Naive thymus-derived CD8-positive, alpha-beta T cell (primary cell): ENCODE measurements around the gene QRFPR. TPM values are rescaled to one million over a fixed set of nuclear protein-coding genes. Genes with fewer than 3 reads are reported as not detected.
"Not testable (repeated sequence)": the region's sequence is repeated elsewhere in the genome, so short reads cannot be mapped to it uniquely, and the experiment has no call there.

ENCODE experiments used
- ATAC-seq, 2 donors: fragments of 150-1000 bp; cut with Tn5 transposase in 1 of 2; sonication (Bioruptor Pico), chemical (Tn5 transposase) in 1 of 2; 1 replicate in 1 of 2; 2 replicates in 1 of 2; pipeline ENCODE4 v1.10.0; 2021; ENCODE audit warnings: mild to moderate bottlenecking in 2 of 2, moderate library complexity in 2 of 2
- POLR2A ChIA-PET: fragments of 350-600 bp; sonication (Branson Sonifier 250); formaldehyde crosslinking; loops from one replicate; lab custom pipeline; 2021; ENCODE audit warnings: antibody characterized with exemption; lab: Charles Lee
- DNase-seq, 10 donors: peaks; one replicate each; pipeline versions ENCODE4 v3.0.0 to v3.0.0-alpha.2; 2020 to 2022
- H3K27ac Mint-ChIP-seq, 10 donors: one replicate each; pipeline ENCODE4 v1.8.0; 2020 to 2022; ENCODE audit warnings: mild to moderate bottlenecking in 10 of 10, mixed read lengths in 10 of 10, moderate library complexity in 4 of 10, inconsistent platforms in 1 of 10
- H3K27me3 Mint-ChIP-seq, 5 donors: one replicate each; pipeline ENCODE4 v1.8.0; 2021 to 2022; ENCODE audit warnings: mixed read lengths in 5 of 5
- H3K36me3 Mint-ChIP-seq, 3 donors: one replicate each; pipeline ENCODE4 v1.8.0; 2020 to 2022; ENCODE audit warnings: mixed read lengths in 3 of 3, mild to moderate bottlenecking in 2 of 3, inconsistent platforms in 1 of 3
- H3K4me1 Mint-ChIP-seq, 4 donors: one replicate each; pipeline ENCODE4 v1.8.0; 2021 to 2022; ENCODE audit warnings: mixed read lengths in 4 of 4
- H3K4me3 Mint-ChIP-seq, 10 donors: one replicate each; pipeline ENCODE4 v1.8.0; 2020 to 2022; ENCODE audit warnings: mild to moderate bottlenecking in 10 of 10, mixed read lengths in 10 of 10, moderate library complexity in 6 of 10, inconsistent platforms in 1 of 10
- H3K9me3 Mint-ChIP-seq, 9 donors: one replicate each; pipeline ENCODE4 v1.8.0; 2020 to 2022; ENCODE audit warnings: mixed read lengths in 9 of 9, mild to moderate bottlenecking in 3 of 9, inconsistent platforms in 1 of 9, moderate library complexity in 1 of 9
- polyA plus RNA-seq, 3 donors: library from polyadenylated mRNA; unstranded; fragments of 300-500 nt; fragmentation: Illumina TruSeq; gene quantifications; one replicate each; pipeline ENCODE4 v1.2.3, GENCODE V29; 2021
- total RNA-seq, 8 experiments: library from RNA in 2 of 8; stranded (reverse) in 2 of 8; gene quantifications; one replicate each; pipeline ENCODE4 v1.2.3 and lab custom pipeline; 2021 to 2026

QRFPR gene
- total RNA-seq (not detected), polyA plus RNA-seq (not detected), total RNA-seq (lab: John Stamatoyannopoulos, UW) (0 reads per million in 6 experiments)

- H3K4me1 Mint-ChIP-seq, result peaks cover 3 to 10% (median 7%) of the 10 kb centered on the region in 4 donors
- H3K27ac Mint-ChIP-seq, result peak within 1 kb of the TSS in 1 of 10 donors; percentile 74
- peak within 1 kb of the TSS in 9 of 10 donors; percentile 22 to 79 (median 62) for H3K4me3 Mint-ChIP-seq
- DNase-seq (no peak), ATAC-seq (peak in 1 of 2 donors; percentile 8)
- peaks cover 0 to 10% (median 2%) of the 10 kb centered on the region in 3 donors for H3K36me3 Mint-ChIP-seq
- peaks cover 49 to 84% (median 55%) of the 10 kb centered on the region in 5 donors for H3K27me3 Mint-ChIP-seq
- H3K9me3 Mint-ChIP-seq, result peaks cover 0 to 2% (median 0%) of the 10 kb centered on the region in 9 donors
- POLR2A ChIA-PET, result no interaction called here
Observed at GRCh38 chr4:121380776-121381462, at the start of gene QRFPR. TSS of gene QRFPR (minus strand) at chr4:121381018. CDS start at chr4:121380647, 371 bp downstream.

GRCh38 chr4:121428721-121429120, 47.9 kb upstream of the QRFPR start:
- ATAC-seq, result no peak
- H3K27me3 Mint-ChIP-seq, result peaks cover 7 to 33% (median 15%) of the 10 kb centered on the region in 5 donors
- no peak overlapping the region for H3K27ac Mint-ChIP-seq
- H3K4me3 Mint-ChIP-seq, result no peak overlapping the region
- POLR2A ChIA-PET, result no interaction called here
- H3K4me1 Mint-ChIP-seq, result no peaks in the 10 kb centered on the region
- H3K36me3 Mint-ChIP-seq, result peaks cover 0 to 5% (median 2%) of the 10 kb centered on the region in 3 donors
- no peak for DNase-seq
- peaks cover 0 to 14% (median 5%) of the 10 kb centered on the region in 9 donors for H3K9me3 Mint-ChIP-seq

GRCh38 chr4:121421594-121421993, 40.8 kb upstream of the QRFPR start:
- ATAC-seq (no peak), DNase-seq (no peak)
- Mint-ChIP-seq H3K36me3 (no peaks in the 10 kb centered on the region), H3K4me3 (no peak overlapping the region), H3K27ac (no peak overlapping the region), H3K4me1 (peaks cover 0 to 1% (median 0%) of the 10 kb centered on the region in 4 donors), H3K27me3 (peaks cover 4 to 39% (median 15%) of the 10 kb centered on the region in 5 donors), H3K9me3 (peaks cover 0 to 7% (median 0%) of the 10 kb centered on the region in 9 donors)
- POLR2A ChIA-PET, result no interaction called here

GRCh38 chr4:121411151-121411744, 30.4 kb upstream of the QRFPR start:
- ATAC-seq, result no peak
- Mint-ChIP-seq H3K27me3 (peaks cover 12 to 64% (median 18%) of the 10 kb centered on the region in 5 donors), H3K27ac (no peak overlapping the region), H3K4me3 (no peak overlapping the region), H3K4me1 (no peaks in the 10 kb centered on the region), H3K9me3 (peaks cover 3 to 52% (median 9%) of the 10 kb centered on the region in 9 donors), H3K36me3 (peaks cover 0 to 8% (median 0%) of the 10 kb centered on the region in 3 donors)
- POLR2A ChIA-PET, result no interaction called here
- no peak for DNase-seq

- peaks cover 0 to 37% (median 5%) of the 10 kb centered on the region in 9 donors for H3K9me3 Mint-ChIP-seq
- ATAC-seq, H3K27ac Mint-ChIP-seq, H3K4me3 Mint-ChIP-seq, H3K36me3 Mint-ChIP-seq, H3K4me1 Mint-ChIP-seq, DNase-seq, POLR2A ChIA-PET: not testable (repeated sequence)
- peaks cover 0 to 40% (median 14%) of the 10 kb centered on the region in 5 donors for H3K27me3 Mint-ChIP-seq
Observed at GRCh38 chr4:121408567-121408966, 27.7 kb upstream of the QRFPR start.

- no peak overlapping the region for H3K27ac Mint-ChIP-seq
- H3K9me3 Mint-ChIP-seq, result no peaks in the 10 kb centered on the region
- no peaks in the 10 kb centered on the region for H3K36me3 Mint-ChIP-seq
- H3K27me3 Mint-ChIP-seq, result peaks cover 0 to 3% (median 0%) of the 10 kb centered on the region in 5 donors
- DNase-seq, result no peak
- no peak for ATAC-seq
- POLR2A ChIA-PET, result no interaction called here
- H3K4me1 Mint-ChIP-seq, result no peaks in the 10 kb centered on the region
- no peak overlapping the region for H3K4me3 Mint-ChIP-seq
Observed at GRCh38 chr4:121400632-121401031, 19.8 kb upstream of the QRFPR start.

- no peak for DNase-seq
- no peak overlapping the region for H3K27ac Mint-ChIP-seq
- POLR2A ChIA-PET, result no interaction called here
- H3K36me3 Mint-ChIP-seq, result no peaks in the 10 kb centered on the region
- H3K27me3 Mint-ChIP-seq, result peaks cover 0 to 6% (median 3%) of the 10 kb centered on the region in 5 donors
- no peaks in the 10 kb centered on the region for H3K4me1 Mint-ChIP-seq
- no peaks in the 10 kb centered on the region for H3K9me3 Mint-ChIP-seq
- H3K4me3 Mint-ChIP-seq, result no peak overlapping the region
- ATAC-seq, result peak in 1 of 2 donors; percentile 25
Observed at GRCh38 chr4:121397941-121398601, 17.3 kb upstream of the QRFPR start.

- H3K9me3 Mint-ChIP-seq, result no peaks in the 10 kb centered on the region
- H3K4me1 Mint-ChIP-seq, result no peaks in the 10 kb centered on the region
- DNase-seq (no peak), ATAC-seq (no peak)
- H3K4me3 Mint-ChIP-seq, result no peak overlapping the region
- peaks cover 0 to 13% (median 4%) of the 10 kb centered on the region in 5 donors for H3K27me3 Mint-ChIP-seq
- H3K27ac Mint-ChIP-seq, result peak overlapping the region in 1 of 10 donors; percentile 25
- POLR2A ChIA-PET, result no interaction called here
- H3K36me3 Mint-ChIP-seq, result no peaks in the 10 kb centered on the region
Observed at GRCh38 chr4:121397434-121397833, 16.6 kb upstream of the QRFPR start.

- Mint-ChIP-seq H3K9me3 (peaks cover 0 to 9% (median 0%) of the 10 kb centered on the region in 9 donors), H3K4me1 (no peaks in the 10 kb centered on the region), H3K27me3 (peaks cover 1 to 23% (median 7%) of the 10 kb centered on the region in 5 donors), H3K4me3 (no peak overlapping the region), H3K27ac (no peak overlapping the region), H3K36me3 (peaks cover 0 to 4% (median 0%) of the 10 kb centered on the region in 3 donors)
- DNase-seq, result no peak
- POLR2A ChIA-PET, result no interaction called here
- no peak for ATAC-seq
Observed at GRCh38 chr4:121392426-121393086, 11.7 kb upstream of the QRFPR start.

- no peak for DNase-seq
- peaks cover 0 to 9% (median 0%) of the 10 kb centered on the region in 9 donors for H3K9me3 Mint-ChIP-seq
- no peak overlapping the region for H3K4me3 Mint-ChIP-seq
- no peak overlapping the region for H3K27ac Mint-ChIP-seq
- H3K27me3 Mint-ChIP-seq, result peaks cover 17 to 45% (median 24%) of the 10 kb centered on the region in 5 donors
- POLR2A ChIA-PET, result no interaction called here
- peaks cover 0 to 4% (median 0%) of the 10 kb centered on the region in 3 donors for H3K36me3 Mint-ChIP-seq
- no peak for ATAC-seq
- no peaks in the 10 kb centered on the region for H3K4me1 Mint-ChIP-seq
Observed at GRCh38 chr4:121390335-121390734, 9.5 kb upstream of the QRFPR start.

GRCh38 chr4:121379276-121379675, 1.5 kb downstream of the QRFPR start:
- H3K27ac Mint-ChIP-seq, result no peak overlapping the region
- no peak for ATAC-seq
- no peak for DNase-seq
- peaks cover 0 to 2% (median 0%) of the 10 kb centered on the region in 9 donors for H3K9me3 Mint-ChIP-seq
- peaks cover 3 to 10% (median 9%) of the 10 kb centered on the region in 4 donors for H3K4me1 Mint-ChIP-seq
- no peak overlapping the region for H3K4me3 Mint-ChIP-seq
- POLR2A ChIA-PET, result no interaction called here
- H3K36me3 Mint-ChIP-seq, result peaks cover 0 to 10% (median 2%) of the 10 kb centered on the region in 3 donors
- H3K27me3 Mint-ChIP-seq, result peaks cover 40 to 81% (median 51%) of the 10 kb centered on the region in 5 donors

- ATAC-seq (no peak), DNase-seq (no peak)
- POLR2A ChIA-PET, result no interaction called here
- H3K36me3 Mint-ChIP-seq, result peaks cover 0 to 10% (median 2%) of the 10 kb centered on the region in 3 donors
- H3K27ac Mint-ChIP-seq, result no peak overlapping the region
- H3K4me1 Mint-ChIP-seq, result peaks cover 3 to 10% (median 9%) of the 10 kb centered on the region in 4 donors
- no peak overlapping the region for H3K4me3 Mint-ChIP-seq
- no peaks in the 10 kb centered on the region for H3K9me3 Mint-ChIP-seq
- H3K27me3 Mint-ChIP-seq, result peaks cover 36 to 60% (median 44%) of the 10 kb centered on the region in 5 donors
Observed at GRCh38 chr4:121377076-121377475, 3.7 kb downstream of the QRFPR start.
